Epidermal melanocyte (primary cell): ENCODE measurements around the gene KBTBD2.
"Not testable (repeated sequence)": the region's sequence is repeated elsewhere in the genome, so short reads cannot be mapped to it uniquely, and the experiment has no call there.

Experiments used
- DNase-seq: peaks from one replicate; pipeline ENCODE4 v3.0.0; 2011; ENCODE audit warnings: low spot score; ENCODE audit not compliant: insufficient read length

KBTBD2 gene

GRCh38 chr7:32891043-32891799, at the start of gene KBTBD2:
Gene KBTBD2, minus strand, starts transcription at chr7:32891760. Its CDS starts 12,156 bp downstream, at chr7:32879604.
- peak; percentile 48 for DNase-seq

GRCh38 chr7:32941181-32941580, 49.6 kb upstream of the KBTBD2 start:
- DNase-seq = no peak

DNA sequence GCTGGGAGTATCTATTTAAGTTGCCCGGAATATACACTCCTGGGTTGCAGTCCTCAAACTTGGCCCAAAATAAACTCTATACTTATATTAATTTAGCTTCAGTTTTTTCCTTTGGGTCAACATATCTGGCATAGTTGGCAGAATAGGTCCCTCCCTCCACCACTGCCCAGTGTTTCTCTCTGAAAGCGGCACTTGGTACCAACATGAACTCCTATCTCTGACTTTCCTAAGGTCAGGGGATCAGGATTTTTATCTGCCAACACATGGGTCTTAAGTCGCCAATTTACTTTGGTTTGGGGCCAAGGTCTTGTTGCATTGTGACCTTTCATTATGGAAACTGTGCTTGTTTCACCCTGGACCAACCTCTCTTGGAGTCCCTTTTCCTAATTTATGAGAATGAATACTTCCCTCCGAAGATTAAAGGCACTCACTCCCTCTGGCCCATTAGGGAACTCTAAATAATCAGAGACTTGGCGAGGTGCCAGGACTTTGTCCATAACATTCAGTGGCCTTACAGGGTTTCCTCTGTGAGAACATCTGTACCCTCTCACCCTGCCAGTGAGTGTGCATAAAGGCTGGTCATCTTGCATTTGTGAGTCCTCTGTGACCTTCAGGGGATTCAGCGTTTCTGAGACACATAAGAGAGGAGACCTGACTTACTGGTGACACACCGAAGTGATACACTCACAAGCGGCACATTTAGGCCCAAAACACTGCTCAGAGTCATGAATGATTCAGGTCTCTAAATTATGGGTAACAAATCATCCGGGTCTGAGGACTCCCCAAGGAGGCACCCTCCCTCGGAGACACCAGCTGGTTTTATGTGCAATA, 46.0 kb upstream of the KBTBD2 start:
- no peak for DNase-seq

GRCh38 chr7:32936689-32937088, 45.1 kb upstream of the KBTBD2 start:
- DNase-seq = no peak

GRCh38 chr7:32935558-32935957, 44.0 kb upstream of the KBTBD2 start:
- DNase-seq = no peak

DNA sequence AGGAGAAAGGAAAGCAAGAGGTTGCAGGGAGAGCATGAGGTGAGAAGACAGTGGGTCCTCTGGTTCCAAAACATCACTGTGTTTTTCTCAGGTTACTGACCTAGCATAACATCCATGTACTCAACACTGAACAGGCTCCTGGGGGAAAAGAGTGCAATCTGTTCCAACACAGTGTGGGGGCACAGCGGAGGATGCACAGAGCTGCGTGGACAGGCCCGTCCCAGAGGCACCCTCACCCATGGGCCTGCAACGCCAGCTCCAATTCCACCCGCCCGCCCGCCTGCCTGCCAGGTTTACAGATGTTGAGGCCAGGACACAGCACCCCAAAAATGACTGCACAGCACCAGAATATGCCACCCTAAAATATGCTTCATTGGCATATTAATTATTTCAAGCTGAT, 38.8 kb upstream of the KBTBD2 start:
- no peak for DNase-seq

GRCh38 chr7:32929430-32930143, 38.0 kb upstream of the KBTBD2 start:
- no peak for DNase-seq

DNA sequence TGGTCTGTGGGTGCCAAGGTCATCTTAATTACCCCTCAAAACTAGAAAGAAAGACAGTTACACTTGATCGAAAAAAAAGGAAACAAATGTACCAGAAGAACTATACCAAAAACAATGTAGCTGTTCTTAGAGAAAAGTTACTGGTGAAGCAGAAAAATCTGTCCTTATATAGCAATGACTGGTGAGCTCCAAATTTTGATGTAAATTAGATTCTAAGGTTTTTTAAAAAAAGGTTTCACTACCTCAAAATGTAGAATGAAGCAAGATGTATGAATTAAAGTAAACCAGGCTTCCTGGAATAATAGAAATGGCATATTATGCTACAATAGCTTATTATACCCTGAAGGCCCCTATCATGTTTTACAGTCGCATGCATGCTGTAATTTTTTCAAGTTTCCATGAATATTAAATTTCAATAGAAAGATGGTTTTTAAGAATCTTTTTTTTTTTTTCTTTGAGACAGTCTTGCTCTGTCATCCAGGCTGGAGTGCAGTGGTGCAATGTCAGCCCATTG, 37.3 kb upstream of the KBTBD2 start:
- DNase-seq = no peak

DNA sequence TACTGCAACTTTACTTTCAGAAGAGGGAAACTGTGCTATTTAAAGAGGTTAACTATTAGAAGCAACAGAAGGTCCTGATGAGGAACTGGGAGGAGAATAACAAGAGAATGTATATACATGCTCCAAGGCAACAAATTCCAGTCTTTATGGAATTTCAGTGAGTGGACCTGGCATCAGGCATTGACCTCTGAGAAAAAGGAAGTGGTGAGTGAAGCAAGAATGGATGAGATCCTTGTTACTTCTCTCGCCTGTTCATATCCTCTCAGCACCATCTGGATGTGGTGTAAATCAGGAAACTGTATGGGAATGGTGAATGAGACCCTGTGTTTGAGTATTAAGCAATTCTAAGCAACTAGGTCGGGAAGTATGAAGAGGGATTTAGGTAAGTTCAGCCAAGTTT, 30.3 kb upstream of the KBTBD2 start:
- no peak for DNase-seq

GRCh38 chr7:32916994-32917393, 25.4 kb upstream of the KBTBD2 start:
- not testable (repeated sequence) for DNase-seq

DNA sequence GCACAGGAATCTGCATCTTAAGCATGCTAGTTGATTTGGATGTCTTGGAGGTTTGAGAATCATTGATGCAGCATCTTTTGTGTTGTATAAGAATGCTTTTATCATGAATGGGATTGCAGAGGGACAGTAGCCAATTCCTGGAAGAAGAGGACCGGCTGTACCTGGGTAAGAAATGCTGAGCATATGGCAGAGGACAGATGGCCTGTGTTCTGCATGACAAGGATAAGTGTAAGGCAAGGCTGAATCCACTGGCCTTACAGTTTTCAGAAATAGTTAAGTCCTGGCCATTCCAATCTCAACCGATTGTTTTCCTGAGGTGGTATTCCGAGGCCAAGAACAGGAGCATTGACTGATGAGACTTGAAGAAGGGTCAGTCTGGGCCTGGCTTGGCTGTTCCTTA, 24.4 kb upstream of the KBTBD2 start:
- no peak for DNase-seq

DNA sequence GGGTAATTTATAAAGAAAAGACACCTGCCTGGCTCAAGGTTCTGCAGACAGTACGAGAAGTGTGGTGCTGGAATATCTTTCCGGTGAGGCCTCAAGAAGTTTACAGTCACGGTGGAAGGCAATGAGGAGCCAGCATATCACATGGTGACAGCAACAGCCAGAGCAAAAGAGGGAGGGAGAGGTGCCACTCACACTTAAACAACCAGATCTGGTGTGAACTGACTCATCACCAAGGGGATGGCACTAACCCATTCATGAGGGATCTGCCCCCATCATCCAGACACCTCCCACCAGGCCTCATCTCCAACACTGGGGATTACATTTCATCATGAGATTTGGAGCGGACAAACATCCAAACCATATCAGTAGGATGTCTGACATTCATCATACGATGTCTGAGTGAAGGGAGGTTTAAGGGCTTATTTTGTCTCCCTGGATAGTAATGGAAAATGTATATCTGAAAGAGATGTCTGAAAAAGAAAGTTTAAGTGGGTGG, 23.5 kb upstream of the KBTBD2 start:
- no peak for DNase-seq

GRCh38 chr7:32914184-32914583, 22.6 kb upstream of the KBTBD2 start:
- DNase-seq = no peak

GRCh38 chr7:32910195-32910594, 18.6 kb upstream of the KBTBD2 start:
- DNase-seq = no peak

- DNase-seq = no peak
Measured at GRCh38 chr7:32905175-32905662, 13.7 kb upstream of the KBTBD2 start.

GRCh38 chr7:32901629-32902028, 10.1 kb upstream of the KBTBD2 start:
- no peak for DNase-seq

GRCh38 chr7:32900433-32900995, 9.0 kb upstream of the KBTBD2 start:
- DNase-seq = no peak

GRCh38 chr7:32897376-32897775, 5.8 kb upstream of the KBTBD2 start:
- DNase-seq = not testable (repeated sequence)

DNA sequence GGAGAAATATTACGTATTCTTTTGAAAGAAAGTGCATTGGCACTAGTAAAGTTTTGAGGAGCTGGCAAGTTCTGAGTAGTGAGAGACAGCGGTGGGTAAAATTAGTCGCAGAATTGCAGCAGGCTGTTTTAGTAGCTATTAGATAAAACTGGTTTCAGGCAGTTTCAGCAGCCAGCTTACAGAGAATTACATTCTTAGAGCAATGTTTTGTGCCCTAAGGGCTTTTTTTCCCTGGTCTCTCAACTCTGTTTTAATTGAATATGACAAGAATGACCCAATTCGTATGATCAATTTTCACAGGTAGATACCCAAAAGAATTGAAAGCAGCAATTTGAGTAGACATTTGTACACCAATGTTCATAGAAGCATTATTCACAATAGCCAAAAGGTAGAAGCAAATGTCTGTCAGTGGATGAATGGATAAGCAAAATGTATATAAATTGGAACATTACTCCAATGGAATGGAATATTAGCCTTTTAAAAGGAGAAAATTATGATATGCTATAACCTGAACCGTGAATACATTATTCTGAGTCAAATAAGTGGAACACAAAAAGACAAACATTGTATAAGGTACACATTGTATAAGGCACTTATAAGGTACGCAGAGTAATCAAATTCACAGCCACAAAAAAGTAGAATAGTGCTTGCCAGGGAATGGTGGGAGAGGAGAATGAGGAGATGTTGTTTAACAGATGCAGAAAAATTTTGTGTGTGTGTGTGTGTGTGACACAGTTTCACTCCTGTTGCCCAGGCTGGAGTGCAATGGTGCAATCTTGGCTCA, 5.2 kb upstream of the KBTBD2 start:
- no peak for DNase-seq

GRCh38 chr7:32894171-32894570, 2.6 kb upstream of the KBTBD2 start:
- DNase-seq = no peak
